SU-DHL-6 (cell line): ENCODE results near the gene SLC2A1.

Experiments
- EZH2phosphoT487 ChIP-seq: fragments of 200-600 bp; sonication (generic), shearing (Covaris generic); conservative IDR thresholded peaks from 2 replicates; pipeline ENCODE4 v1.6.1; 2018; ENCODE audit warnings: mild to moderate bottlenecking, antibody characterized with exemption, low read length, moderate library complexity, mixed read lengths
- TF ChIP-seq, protein P1 (sequence below): fragments of 200-600 bp; sonication (generic); IDR thresholded peaks from one replicate; pipeline ENCODE4 v1.5.1; 2017; ENCODE audit warnings: antibody characterized with exemption, mild to moderate bottlenecking, low read length, moderate library complexity; ENCODE audit not compliant: insufficient read depth, poor library complexity, severe bottlenecking

DNA sequence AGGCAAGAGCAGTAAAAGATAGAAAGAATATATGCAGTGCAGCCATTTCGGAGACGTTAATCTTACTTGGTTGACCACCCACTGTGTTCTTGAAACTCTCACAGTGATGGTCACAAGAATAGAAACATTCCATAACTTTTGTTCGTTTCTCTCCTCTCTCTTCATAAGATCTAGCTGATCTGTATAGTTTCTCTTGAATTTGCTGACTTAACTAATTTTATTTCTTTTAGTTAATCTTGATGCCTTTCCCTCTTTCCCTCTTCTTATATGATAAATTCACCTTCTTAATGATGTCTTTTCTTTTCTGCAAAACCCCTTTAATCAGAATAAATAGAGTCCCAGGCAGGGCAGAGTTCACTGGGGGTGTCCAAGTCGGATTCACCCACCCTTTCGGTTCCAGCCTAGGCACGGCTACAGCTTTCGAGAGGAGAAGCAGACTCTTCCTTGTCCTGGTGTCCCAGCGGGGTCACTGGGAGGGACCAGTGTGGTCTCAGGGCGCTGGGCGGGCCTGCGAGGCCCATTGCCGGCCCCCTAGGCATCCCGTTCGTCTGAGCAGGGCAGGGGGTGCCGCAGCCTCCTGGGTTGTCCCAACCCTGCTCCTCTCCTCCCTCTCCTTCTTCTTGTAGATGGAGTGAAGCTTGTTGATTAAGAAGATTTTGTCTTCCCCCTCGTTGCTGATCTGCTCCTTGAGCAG lies 72.5 kb downstream of the SLC2A1 start:
- TF ChIP-seq, protein P1, sequence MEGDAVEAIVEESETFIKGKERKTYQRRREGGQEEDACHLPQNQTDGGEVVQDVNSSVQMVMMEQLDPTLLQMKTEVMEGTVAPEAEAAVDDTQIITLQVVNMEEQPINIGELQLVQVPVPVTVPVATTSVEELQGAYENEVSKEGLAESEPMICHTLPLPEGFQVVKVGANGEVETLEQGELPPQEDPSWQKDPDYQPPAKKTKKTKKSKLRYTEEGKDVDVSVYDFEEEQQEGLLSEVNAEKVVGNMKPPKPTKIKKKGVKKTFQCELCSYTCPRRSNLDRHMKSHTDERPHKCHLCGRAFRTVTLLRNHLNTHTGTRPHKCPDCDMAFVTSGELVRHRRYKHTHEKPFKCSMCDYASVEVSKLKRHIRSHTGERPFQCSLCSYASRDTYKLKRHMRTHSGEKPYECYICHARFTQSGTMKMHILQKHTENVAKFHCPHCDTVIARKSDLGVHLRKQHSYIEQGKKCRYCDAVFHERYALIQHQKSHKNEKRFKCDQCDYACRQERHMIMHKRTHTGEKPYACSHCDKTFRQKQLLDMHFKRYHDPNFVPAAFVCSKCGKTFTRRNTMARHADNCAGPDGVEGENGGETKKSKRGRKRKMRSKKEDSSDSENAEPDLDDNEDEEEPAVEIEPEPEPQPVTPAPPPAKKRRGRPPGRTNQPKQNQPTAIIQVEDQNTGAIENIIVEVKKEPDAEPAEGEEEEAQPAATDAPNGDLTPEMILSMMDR: no peak
- no peak for TF ChIP-seq EZH2phosphoT487
